ENCODE results near the gene RBPJ.

Gene RBPJ

GRCh38 chr4:26296021-26296420 lies 24.8 kb upstream of the RBPJ start:
- no peak for TF ChIP-seq ZFX (IDR thresholded peaks at IDR 0.05)
- no peak for TF ChIP-seq CTCF (conservative IDR thresholded peaks at IDR 0.05)
- no peak overlapping the region for H3K27ac ChIP-seq

- H3K27ac ChIP-seq: no peak overlapping the region
- TF ChIP-seq ZFX (IDR thresholded peaks at IDR 0.05) (no peak), CTCF (conservative IDR thresholded peaks at IDR 0.05) (no peak)
Observed at GRCh38 chr4:26296514-26296913, 24.3 kb upstream of the RBPJ start.

- TF ChIP-seq ZFX (IDR thresholded peaks at IDR 0.05): no peak
- TF ChIP-seq CTCF (conservative IDR thresholded peaks at IDR 0.05): no peak
- no peak overlapping the region for H3K27ac ChIP-seq
Observed at GRCh38 chr4:26297219-26297618, 23.6 kb upstream of the RBPJ start.

GRCh38 chr4:26298198-26298947 lies 22.4 kb upstream of the RBPJ start:
- no peak for TF ChIP-seq CTCF (conservative IDR thresholded peaks at IDR 0.05)
- TF ChIP-seq ZFX (IDR thresholded peaks at IDR 0.05): no peak
- H3K27ac ChIP-seq: no peak overlapping the region

GRCh38 chr4:26299254-26299882 lies 21.4 kb upstream of the RBPJ start:
- TF ChIP-seq CTCF (conservative IDR thresholded peaks at IDR 0.05) (no peak), ZFX (IDR thresholded peaks at IDR 0.05) (no peak)
- H3K27ac ChIP-seq: no peak overlapping the region

- TF ChIP-seq ZFX (IDR thresholded peaks at IDR 0.05): no peak
- TF ChIP-seq CTCF (conservative IDR thresholded peaks at IDR 0.05): no peak
- no peak overlapping the region for H3K27ac ChIP-seq
Observed at GRCh38 chr4:26300314-26301307, 20.2 kb upstream of the RBPJ start.
